RPMI8226 (cell line): ENCODE measurements around the gene NTPCR.

Experiments
- DNase-seq: peaks from one replicate; pipeline ENCODE4 v3.0.0-alpha.2; 2015

The NTPCR gene

GRCh38 chr1:232927830-232928505 lies 22.4 kb upstream of the NTPCR start:
- DNase-seq: no peak

GRCh38 chr1:232932486-232933425 lies 17.7 kb upstream of the NTPCR start:
- DNase-seq: no peak

GRCh38 chr1:232936941-232937340 lies 13.5 kb upstream of the NTPCR start:
- DNase-seq: no peak

- DNase-seq: no peak
Observed at GRCh38 chr1:232937741-232938375, 12.6 kb upstream of the NTPCR start.

- no peak for DNase-seq
Observed at GRCh38 chr1:232938926-232939325, 11.5 kb upstream of the NTPCR start.

DNA sequence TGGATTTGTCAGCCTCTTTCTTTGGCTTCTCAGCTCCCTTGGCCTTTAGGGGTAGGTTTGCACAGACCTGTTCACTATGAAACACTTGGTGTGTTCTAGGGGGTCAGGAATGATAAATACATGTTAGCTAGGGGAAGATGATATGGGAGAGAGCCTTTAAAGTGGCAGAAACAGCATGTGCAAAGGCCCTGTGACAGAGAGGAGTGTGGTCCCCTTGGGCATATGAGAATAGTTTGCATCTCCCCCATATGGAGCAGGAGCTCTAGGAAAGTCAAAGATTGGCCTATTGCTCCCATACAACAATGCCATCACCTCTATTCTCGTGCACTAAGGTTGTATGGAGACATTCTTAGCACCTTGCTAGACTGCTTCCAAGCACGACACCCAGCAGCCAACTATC lies 10.7 kb upstream of the NTPCR start:
- no peak for DNase-seq

DNA sequence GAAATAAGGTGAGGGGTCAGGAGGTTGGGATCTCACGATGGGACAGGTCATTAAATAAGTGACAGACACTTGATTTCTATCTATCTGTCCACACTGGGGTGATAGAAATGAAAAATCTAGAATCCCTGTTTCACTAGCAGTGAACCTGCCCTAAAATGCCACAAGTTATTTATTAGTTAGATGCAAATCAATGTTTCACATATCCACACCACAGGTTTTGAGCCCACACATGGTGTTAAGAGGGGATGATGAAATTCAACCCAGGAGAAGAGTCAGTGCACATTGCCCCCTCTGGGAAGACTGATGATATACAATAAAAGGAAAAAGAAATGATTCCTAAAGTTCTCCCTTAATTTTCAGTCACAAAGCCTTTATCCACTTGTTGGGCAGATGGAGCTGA lies 10.1 kb upstream of the NTPCR start:
- DNase-seq: no peak

DNA sequence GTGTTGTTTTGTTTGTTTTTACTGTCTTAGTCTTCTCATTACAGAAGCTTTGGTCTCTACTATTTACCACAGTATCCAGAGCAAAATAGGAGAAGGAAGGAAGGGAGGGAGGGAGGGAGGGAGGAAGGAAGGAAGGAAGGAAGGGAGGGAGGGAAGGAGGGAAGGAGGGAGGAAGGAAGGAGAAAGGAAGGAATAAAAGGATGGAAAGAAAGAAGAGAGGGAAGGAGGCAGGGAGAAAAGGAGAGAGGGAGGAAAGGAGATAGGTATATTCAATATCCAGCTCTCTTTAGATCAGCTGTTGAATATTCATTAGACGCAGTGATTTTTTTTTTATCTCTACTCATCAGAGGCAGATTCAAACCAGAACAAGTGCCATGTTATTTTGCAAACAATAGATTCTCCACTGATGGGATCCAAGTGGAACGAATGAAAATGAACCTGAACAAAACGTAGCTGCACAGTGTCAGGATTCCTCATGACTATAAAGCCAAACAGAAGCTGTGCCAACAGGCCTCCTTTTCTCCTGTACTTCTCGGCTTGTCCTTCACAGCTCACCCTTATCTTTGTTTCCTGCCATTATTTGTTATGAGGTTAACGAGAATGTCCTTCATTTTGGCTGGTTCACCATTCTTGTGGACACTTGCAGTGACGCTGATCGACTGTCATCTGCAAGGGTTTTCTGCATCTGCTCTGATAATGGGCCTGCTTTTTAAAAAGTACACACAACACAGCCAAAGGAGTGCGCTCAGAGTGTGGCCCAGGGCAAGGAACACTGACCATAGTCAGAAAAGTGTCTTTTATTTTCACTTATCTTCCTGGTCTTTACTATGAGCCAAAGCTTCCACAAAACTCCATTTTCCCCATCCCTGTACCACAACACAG lies 7.8 kb upstream of the NTPCR start:
- DNase-seq: no peak

DNA sequence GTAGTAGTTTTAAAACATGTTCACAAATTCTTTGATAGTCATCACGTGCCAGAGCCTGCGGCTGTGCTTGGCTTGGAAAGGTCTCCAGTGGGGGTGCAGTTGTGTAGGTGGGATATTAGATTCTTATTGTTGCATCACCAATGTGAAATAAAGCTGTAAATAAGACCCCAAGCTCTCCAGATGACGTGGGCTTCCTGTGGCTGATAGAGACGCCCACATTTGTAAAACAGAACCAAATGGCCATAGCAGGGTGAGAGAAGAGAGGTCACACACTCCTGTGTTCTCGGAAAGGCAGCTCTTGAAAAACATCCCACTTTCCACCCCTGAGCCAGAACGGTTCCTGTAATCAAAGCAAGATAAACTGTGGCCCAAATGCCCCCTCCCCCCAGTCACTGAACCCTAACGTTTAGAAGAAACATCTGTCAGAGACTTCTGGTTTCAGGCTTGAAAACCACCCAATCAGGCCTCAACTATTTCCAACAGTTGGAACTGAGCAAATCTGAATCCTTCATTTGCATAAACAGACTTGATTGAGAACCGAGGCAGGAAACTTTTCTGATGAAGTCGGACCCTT lies 6.6 kb upstream of the NTPCR start:
- peak; percentile 16 for DNase-seq

GRCh38 chr1:232944347-232944746 lies 6.1 kb upstream of the NTPCR start:
- DNase-seq: peak; percentile 94

DNA sequence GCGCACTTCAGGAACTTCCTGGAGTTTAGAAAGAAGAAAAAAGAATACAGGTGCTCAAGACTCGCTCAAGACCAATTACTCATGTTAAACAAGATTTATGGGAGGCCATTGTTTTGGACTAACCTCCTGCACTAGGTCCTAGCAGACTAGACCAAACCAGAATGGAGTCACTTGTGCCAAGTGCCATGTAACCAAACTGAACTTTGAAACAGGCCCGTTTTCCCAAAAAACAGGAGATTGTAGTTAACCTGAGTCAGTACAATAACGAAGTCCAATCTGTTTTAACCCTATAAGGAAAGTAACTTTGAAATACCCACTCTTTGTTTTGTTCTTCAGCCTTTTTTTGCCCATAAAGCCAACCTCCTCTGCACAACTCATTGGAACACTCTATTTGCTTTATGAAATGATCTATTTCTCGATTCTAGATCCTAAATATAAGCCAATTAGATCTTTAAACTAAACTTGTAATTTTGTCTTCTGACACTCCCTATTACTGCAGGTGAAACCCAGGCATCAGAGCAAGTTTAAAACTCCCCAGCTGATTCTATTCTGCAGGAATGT lies 695 bp upstream of the NTPCR start:
- no peak for DNase-seq

DNA sequence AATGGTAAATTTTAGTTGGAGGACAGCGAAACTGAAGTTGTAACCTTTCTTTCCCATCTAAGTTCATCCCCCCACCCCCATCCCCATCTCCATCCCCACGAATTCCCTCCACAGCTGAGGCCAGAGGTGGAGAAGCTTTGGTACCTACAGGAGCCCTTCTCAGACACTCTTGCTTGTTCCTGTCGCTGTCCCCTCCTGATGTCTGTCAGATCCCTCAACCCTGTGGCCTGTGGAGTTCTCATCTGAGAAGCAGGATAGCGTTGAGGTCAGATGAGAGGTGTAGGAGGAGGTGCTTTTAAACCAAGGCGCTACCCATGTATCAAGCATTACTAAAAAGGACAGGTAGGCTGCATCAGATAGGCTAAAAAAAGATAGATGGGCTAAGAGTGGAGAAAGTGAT lies 769 bp downstream of the NTPCR start:
- DNase-seq: peak; percentile 50

DNA sequence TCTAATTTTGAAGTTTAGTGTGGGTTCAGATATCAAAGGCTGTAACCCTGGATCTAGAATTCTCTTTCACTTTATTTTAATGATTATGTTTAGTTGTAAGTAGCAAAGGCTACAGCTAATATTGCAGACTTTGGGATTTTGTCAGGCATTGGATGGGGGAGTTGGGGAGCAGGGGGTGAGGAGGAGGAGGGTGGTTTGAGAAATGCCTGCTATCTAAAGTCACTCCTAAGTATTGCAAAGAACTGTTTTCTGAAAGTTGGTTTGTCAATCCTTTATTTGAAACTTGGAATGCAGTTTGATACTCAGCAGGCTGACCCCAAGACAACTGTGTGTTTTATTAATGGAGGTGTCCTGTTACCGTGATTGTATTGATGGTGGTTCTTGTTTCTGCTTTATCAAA lies 1.2 kb downstream of the NTPCR start:
- DNase-seq: no peak

- peak; percentile 62 for DNase-seq
Observed at GRCh38 chr1:232952514-232953499, 2.4 kb downstream of the NTPCR start.

GRCh38 chr1:232954594-232955365 lies 4.4 kb downstream of the NTPCR start:
- no peak for DNase-seq

DNA sequence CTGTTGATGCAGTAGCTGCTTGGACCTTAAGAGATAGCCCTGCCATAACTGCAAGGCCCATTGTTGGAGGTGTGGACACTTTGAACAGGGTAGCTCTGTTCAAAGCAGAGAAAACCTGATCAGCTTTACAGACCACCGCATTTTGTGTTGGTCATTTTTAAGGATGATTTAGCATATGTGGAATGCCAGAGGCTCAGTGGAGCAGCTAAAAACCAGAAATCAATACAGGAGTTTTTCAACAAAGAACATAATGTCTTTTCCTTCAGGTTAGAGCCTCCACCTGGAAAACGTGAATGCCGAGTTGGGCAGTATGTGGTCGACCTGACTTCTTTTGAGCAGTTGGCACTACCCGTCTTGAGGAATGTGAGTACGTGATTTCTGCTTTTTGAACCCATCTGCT lies 5.7 kb downstream of the NTPCR start:
- no peak for DNase-seq

DNA sequence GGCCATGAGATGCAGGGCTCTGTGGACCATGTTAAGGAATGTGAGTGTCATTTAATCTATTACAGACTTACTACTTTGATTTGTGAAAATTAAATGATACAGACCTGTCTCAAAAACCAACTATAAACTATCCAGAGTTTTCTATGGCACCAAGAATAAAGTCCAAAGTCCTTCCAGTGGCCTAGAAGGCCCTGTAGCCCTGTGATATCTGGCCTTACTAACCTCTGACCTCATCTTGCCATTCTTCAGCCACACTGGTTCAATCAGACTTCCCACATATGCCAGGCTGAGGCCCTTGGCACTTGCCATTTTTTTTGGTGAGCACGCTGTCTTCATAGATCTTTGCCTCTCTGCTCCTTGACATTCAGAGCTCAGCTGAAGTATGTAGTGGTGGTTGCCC lies 7.7 kb downstream of the NTPCR start:
- DNase-seq: no peak

DNA sequence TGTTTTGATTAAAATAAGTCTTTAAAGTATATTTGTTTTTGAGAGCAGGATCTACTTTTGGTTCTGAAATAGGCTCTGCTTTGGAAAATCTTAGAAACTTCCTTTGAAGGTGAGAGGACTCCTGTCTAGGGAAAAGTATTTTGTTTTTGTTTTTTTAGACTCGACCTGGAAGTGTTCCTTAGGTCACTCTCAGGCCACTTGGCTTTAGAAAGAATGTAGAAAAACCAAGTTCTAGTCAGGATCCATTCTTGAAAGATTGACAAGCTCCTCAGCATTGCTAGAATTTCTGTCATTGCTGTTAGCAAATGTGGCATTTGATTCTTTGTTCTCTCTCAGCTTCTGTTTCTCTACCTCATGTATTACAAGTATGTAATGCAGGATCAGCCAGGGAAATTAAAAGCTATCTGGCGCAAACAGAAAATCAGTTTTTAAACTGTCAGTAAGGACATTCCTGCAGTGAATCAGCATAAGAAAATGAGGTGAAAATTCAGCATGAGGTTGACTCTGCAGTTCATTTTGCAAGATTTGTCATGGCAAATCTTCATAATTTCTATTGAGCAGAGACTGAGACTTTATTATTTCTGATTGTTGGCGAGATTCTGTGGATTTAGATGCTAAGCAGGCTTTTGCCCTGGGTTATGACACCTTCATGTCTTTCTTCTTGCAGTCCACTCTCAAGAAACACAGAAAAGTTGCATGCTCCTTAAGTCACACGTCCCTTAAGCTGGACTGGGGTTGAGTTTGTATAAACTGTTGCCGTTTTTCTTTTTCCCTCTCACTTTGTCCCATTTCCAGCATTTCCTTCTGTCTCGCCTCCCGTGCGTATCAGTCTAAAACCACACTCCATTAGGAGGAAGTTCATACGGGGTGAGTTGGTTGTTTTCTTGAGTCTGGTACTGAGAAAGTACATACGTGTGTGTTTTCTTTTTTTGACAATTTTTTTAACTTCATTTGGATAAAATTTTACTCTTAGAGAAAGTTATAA lies 12.6 kb downstream of the NTPCR start:
- no peak for DNase-seq

DNA sequence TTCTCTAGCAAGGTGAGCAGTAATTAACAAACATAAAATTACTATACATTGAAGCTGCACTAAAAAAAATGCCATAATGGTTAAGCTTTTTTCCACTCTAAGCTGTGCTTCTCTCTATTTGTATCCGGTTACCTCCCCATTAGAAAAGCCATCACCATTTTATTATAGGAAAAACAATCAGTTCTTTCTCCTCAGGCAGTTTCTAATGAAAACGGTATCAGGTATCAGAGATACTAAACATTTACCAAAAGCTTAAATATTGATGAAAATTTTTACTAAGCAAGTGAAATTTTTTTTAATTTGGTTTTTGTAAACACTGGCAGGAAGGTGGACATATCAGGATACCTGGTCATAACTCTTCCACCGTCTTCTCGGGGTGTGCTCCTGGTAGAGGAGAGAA lies 14.2 kb downstream of the NTPCR start:
- DNase-seq: no peak
